ENCODE measurements around the gene CADM2.

- TF ChIP-seq, protein P1, sequence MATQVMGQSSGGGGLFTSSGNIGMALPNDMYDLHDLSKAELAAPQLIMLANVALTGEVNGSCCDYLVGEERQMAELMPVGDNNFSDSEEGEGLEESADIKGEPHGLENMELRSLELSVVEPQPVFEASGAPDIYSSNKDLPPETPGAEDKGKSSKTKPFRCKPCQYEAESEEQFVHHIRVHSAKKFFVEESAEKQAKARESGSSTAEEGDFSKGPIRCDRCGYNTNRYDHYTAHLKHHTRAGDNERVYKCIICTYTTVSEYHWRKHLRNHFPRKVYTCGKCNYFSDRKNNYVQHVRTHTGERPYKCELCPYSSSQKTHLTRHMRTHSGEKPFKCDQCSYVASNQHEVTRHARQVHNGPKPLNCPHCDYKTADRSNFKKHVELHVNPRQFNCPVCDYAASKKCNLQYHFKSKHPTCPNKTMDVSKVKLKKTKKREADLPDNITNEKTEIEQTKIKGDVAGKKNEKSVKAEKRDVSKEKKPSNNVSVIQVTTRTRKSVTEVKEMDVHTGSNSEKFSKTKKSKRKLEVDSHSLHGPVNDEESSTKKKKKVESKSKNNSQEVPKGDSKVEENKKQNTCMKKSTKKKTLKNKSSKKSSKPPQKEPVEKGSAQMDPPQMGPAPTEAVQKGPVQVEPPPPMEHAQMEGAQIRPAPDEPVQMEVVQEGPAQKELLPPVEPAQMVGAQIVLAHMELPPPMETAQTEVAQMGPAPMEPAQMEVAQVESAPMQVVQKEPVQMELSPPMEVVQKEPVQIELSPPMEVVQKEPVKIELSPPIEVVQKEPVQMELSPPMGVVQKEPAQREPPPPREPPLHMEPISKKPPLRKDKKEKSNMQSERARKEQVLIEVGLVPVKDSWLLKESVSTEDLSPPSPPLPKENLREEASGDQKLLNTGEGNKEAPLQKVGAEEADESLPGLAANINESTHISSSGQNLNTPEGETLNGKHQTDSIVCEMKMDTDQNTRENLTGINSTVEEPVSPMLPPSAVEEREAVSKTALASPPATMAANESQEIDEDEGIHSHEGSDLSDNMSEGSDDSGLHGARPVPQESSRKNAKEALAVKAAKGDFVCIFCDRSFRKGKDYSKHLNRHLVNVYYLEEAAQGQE (IDR thresholded peaks at IDR 0.05; ENCODE audit: borderline replicate concordance), result no peak
- TF ChIP-seq EP300 (conservative IDR thresholded peaks at IDR 0.05; ENCODE audit: poor library complexity, severe bottlenecking) (no peak), RAD21 (conservative IDR thresholded peaks at IDR 0.05) (no peak), CTCF (IDR thresholded peaks at IDR 0.05; ENCODE audit: poor library complexity, severe bottlenecking) (no peak), POLR2AphosphoS5 (IDR thresholded peaks at IDR 0.05) (no peak), SMC3 (conservative IDR thresholded peaks at IDR 0.05; ENCODE audit: poor library complexity) (no peak), EZH2 (IDR thresholded peaks at IDR 0.05; ENCODE audit: borderline replicate concordance, insufficient read depth, low read length, poor library complexity, severe bottlenecking) (no peak), MXI1 (conservative IDR thresholded peaks at IDR 0.05; ENCODE audit: poor library complexity, severe bottlenecking) (no peak)
Observed at GRCh38 chr3:85875589-85875988, 916.8 kb downstream of the CADM2 start.

Data from neural cell (in vitro differentiated cells).